ENCODE measurements around the gene SLC35A4. TPM values are rescaled to one million over a fixed set of nuclear protein-coding genes. Genes with fewer than 3 reads are reported as not detected.

Gene SLC35A4
- total and polyA plus RNA-seq, 2 of the 8 experiments (the other 6 are each of a cell fraction or from before 2014, with no cell fraction given): 78.6 to 133 TPM

GRCh38 chr5:140565024-140565779 lies 574 bp downstream of the SLC35A4 start (continued):
- TF ChIP-seq EZH2 (IDR thresholded peaks at IDR 0.05; ENCODE audit: low read depth, low read length, severe bottlenecking) (no peak), BRCA1 (IDR thresholded peaks at IDR 0.05; ENCODE audit: low read depth, low read length) (no peak), SP2 (IDR thresholded peaks at IDR 0.05; ENCODE audit: low read length) (no peak), CHD7 (IDR thresholded peaks at IDR 0.05; ENCODE audit: insufficient replicate concordance, low read length) (no peak), EP300 (IDR thresholded peaks at IDR 0.05; ENCODE audit: borderline replicate concordance in 1 of 2, low read depth in 2 of 2, low read length in 2 of 2) (no peak), E2F6 (IDR thresholded peaks at IDR 0.05) (no peak)
